ENCODE results near the gene ANO7. TPM values are rescaled to one million over a fixed set of nuclear protein-coding genes. Genes with fewer than 3 reads are reported as not detected.

Gene ANO7
- total and polyA plus RNA-seq, 2 of the 13 experiments (the other 11 are each of a cell fraction or from before 2014, with no cell fraction given): 4.1 to 4.9 TPM

GRCh38 chr2:241194811-241195210 lies 6.3 kb downstream of the ANO7 start:
- BruUV-seq (replicated peaks): no TSS peak
- POLR2A ChIA-PET: no interaction called here
- DNase-seq (ENCODE audit: low spot score): no peak

DNA sequence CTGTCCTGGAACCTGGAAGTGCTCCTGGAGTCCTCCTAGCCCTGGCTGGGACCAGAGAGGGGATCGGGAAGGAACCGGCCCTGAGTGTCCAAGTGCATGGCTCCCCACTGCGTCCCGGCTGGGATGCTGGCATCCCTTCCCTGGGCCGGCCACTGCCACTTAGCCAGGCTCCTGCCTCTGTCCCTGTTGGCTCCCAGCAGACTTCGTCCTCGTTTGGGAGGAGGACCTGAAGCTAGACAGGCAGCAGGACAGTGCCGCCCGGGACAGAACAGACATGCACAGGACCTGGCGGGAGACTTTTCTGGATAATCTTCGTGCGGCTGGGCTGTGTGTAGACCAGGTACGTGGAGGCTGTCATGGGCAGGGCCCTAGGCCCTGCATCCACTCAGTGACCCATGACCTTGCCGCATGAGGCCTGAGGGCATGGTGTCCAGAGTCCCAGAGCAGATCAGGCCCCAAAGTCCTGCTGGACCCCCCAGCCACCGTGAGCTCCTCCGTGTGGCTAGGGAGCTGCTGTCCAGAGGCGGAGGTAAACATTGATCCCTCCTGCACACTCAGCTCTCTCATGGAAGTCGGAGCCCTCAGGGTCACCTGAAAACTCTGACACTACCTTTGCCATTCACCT lies 7.1 kb downstream of the ANO7 start:
- peaks cover 16 to 68% of the 10 kb centered on the region in 2 experiments; a peak in 4 of 5 replicates for H3K27me3 ChIP-seq (ENCODE audit: control insufficient read depth in 1 of 2, insufficient read depth in 2 of 2, low read length in 2 of 2)
- no peaks in the 10 kb centered on the region for H3K79me2 ChIP-seq (ENCODE audit: insufficient read depth, low read length)
- no peak overlapping the region for H3K4me3 ChIP-seq (replicated peaks in 1 of 3; ENCODE audit: insufficient read depth in 1 of 3, low read depth in 2 of 3, low read length in 3 of 3)
- peak overlapping the region; percentile 22 for H3K4me2 ChIP-seq (ENCODE audit: low read depth, low read length)
- no peak overlapping the region for H2AFZ ChIP-seq (ENCODE audit: low read length)
- intact Hi-C loops (cut with micrococcal nuclease; ENCODE audit: unreplicated experiment): no loop called here
- FAIRE-seq (peak; percentile 37), ATAC-seq (peak; percentile 48), DNase-seq (ENCODE audit: low spot score) (no peak)
- H3K4me1 ChIP-seq (ENCODE audit: insufficient read depth, low read length): peaks cover 20% of the 10 kb centered on the region
- no peaks in the 10 kb centered on the region for H3K36me3 ChIP-seq (replicated peaks in 1 of 2; ENCODE audit: control insufficient read depth in 1 of 2, insufficient read depth in 2 of 2, low read length in 2 of 2)
- H3K27ac ChIP-seq (ENCODE audit: extremely low read length, insufficient read depth, low read length): no peak overlapping the region
- ChIA-PET CTCF (ENCODE audit: low intra/inter-chr PET ratio, low total read pairs) (no interaction called here), POLR2A (no interaction called here)
- H4K20me1 ChIP-seq (ENCODE audit: insufficient read depth, low read length): no peaks in the 10 kb centered on the region
- no TSS peak for BruUV-seq (replicated peaks)
- H3K9me3 ChIP-seq (ENCODE audit: low read length): no peaks in the 10 kb centered on the region
- H3K9ac ChIP-seq (ENCODE audit: insufficient read depth, low read depth, low read length): no peak overlapping the region
- WGBS (ENCODE audit: low lambda C conversion rate): 29% methylated on average over 16 of the region's 18 CpGs
- in situ Hi-C loops (cut with HindIII; ENCODE audit: extremely low pct_ligation_motif_present, low pct_unique_long_range_greater_than_20kb): loop anchor here (5.0 kb wide), 1 partner anchor 353 kb away; no protein-coding TSS in a partner anchor
- TF ChIP-seq FOXA1 (IDR thresholded peaks at IDR 0.05) (no peak), FOXA1 (CRISPR knock-in tag; IDR thresholded peaks at IDR 0.05) (0 out of 2 replicates have a peak, but pooled peaks have one; percentile 7), HNF4A (CRISPR knock-in tag; IDR thresholded peaks at IDR 0.05) (peak; percentile 45; the same call in 1 of the 2 replicates), SYNCRIP (IDR thresholded peaks at IDR 0.05; ENCODE audit: insufficient read depth, low read depth, low read length) (no peak), ZNF121 (CRISPR knock-in tag; IDR thresholded peaks at IDR 0.05) (peak; percentile 13; the same call in 1 of the 2 replicates), AKAP8 (CRISPR knock-in tag; IDR thresholded peaks at IDR 0.05) (0 out of 2 replicates have a peak, but pooled peaks have one; percentile 37), ZNF563 (CRISPR knock-in tag; IDR thresholded peaks at IDR 0.05) (0 out of 2 replicates have a peak, but pooled peaks have one; percentile 26)
- TF ChIP-seq, protein P1, sequence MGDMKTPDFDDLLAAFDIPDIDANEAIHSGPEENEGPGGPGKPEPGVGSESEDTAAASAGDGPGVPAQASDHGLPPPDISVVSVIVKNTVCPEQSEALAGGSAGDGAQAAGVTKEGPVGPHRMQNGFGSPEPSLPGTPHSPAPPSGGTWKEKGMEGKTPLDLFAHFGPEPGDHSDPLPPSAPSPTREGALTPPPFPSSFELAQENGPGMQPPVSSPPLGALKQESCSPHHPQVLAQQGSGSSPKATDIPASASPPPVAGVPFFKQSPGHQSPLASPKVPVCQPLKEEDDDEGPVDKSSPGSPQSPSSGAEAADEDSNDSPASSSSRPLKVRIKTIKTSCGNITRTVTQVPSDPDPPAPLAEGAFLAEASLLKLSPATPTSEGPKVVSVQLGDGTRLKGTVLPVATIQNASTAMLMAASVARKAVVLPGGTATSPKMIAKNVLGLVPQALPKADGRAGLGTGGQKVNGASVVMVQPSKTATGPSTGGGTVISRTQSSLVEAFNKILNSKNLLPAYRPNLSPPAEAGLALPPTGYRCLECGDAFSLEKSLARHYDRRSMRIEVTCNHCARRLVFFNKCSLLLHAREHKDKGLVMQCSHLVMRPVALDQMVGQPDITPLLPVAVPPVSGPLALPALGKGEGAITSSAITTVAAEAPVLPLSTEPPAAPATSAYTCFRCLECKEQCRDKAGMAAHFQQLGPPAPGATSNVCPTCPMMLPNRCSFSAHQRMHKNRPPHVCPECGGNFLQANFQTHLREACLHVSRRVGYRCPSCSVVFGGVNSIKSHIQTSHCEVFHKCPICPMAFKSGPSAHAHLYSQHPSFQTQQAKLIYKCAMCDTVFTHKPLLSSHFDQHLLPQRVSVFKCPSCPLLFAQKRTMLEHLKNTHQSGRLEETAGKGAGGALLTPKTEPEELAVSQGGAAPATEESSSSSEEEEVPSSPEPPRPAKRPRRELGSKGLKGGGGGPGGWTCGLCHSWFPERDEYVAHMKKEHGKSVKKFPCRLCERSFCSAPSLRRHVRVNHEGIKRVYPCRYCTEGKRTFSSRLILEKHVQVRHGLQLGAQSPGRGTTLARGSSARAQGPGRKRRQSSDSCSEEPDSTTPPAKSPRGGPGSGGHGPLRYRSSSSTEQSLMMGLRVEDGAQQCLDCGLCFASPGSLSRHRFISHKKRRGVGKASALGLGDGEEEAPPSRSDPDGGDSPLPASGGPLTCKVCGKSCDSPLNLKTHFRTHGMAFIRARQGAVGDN (CRISPR knock-in tag; IDR thresholded peaks at IDR 0.05): peak; percentile 56; the same call in 1 of the 2 replicates

More at GRCh38 chr2:241194811-241195210, 6.3 kb downstream of the ANO7 start:
- Histone ChIP-seq H3K27me3 (ENCODE audit: control insufficient read depth in 1 of 2, insufficient read depth in 2 of 2, low read length in 2 of 2) (peaks cover 14 to 67% of the 10 kb centered on the region in 2 experiments; a peak in 3 of 5 replicates), H3K9me3 (ENCODE audit: low read length) (no peaks in the 10 kb centered on the region), H3K4me3 (replicated peaks in 1 of 3; ENCODE audit: insufficient read depth in 1 of 3, low read depth in 2 of 3, low read length in 3 of 3) (no peak overlapping the region), H3K27ac (ENCODE audit: extremely low read length, insufficient read depth, low read length) (no peak overlapping the region), H4K20me1 (ENCODE audit: insufficient read depth, low read length) (no peaks in the 10 kb centered on the region), H2AFZ (ENCODE audit: low read length) (no peak overlapping the region), H3K79me2 (ENCODE audit: insufficient read depth, low read length) (no peaks in the 10 kb centered on the region), H3K36me3 (replicated peaks in 1 of 2; ENCODE audit: control insufficient read depth in 1 of 2, insufficient read depth in 2 of 2, low read length in 2 of 2) (no peaks in the 10 kb centered on the region), H3K9ac (ENCODE audit: insufficient read depth, low read depth, low read length) (no peak overlapping the region), H3K4me1 (ENCODE audit: insufficient read depth, low read length) (peaks cover 28% of the 10 kb centered on the region), H3K4me2 (ENCODE audit: low read depth, low read length) (no peak overlapping the region)
- ATAC-seq (no peak), FAIRE-seq (no peak)
- no peak for TF ChIP-seq ZNF253 (CRISPR knock-in tag; IDR thresholded peaks at IDR 0.05; ENCODE audit: borderline replicate concordance)
- TF ChIP-seq SRSF4 (IDR thresholded peaks at IDR 0.05; ENCODE audit: low read depth, low read length, poor library complexity, severe bottlenecking): no peak
- TF ChIP-seq ZNF350 (CRISPR knock-in tag; IDR thresholded peaks at IDR 0.05; ENCODE audit: borderline replicate concordance, low read depth): no peak
- TF ChIP-seq ZNF607 (CRISPR knock-in tag; IDR thresholded peaks at IDR 0.05; ENCODE audit: borderline replicate concordance): no peak
- TF ChIP-seq RORA (CRISPR knock-in tag; IDR thresholded peaks at IDR 0.05): no peak
- no peak for TF ChIP-seq ZNF597 (CRISPR knock-in tag; IDR thresholded peaks at IDR 0.05)
- TF ChIP-seq BRD4 (CRISPR knock-in tag; IDR thresholded peaks at IDR 0.05): no peak
- no peak for TF ChIP-seq ZNF83 (CRISPR knock-in tag; IDR thresholded peaks at IDR 0.05; ENCODE audit: borderline replicate concordance)
- TF ChIP-seq ZNF430 (CRISPR knock-in tag; IDR thresholded peaks at IDR 0.05): no peak
- in situ Hi-C loops (cut with HindIII; ENCODE audit: extremely low pct_ligation_motif_present, low pct_unique_long_range_greater_than_20kb): loop anchor here (5.0 kb wide), 1 partner anchor 353 kb away; no protein-coding TSS in a partner anchor
- intact Hi-C loops (cut with micrococcal nuclease; ENCODE audit: unreplicated experiment): no loop called here
- WGBS (ENCODE audit: low lambda C conversion rate): 53% methylated on average over 9 of the region's 9 CpGs
- CTCF ChIA-PET (ENCODE audit: low intra/inter-chr PET ratio, low total read pairs): no interaction called here
